Naive thymus-derived CD4-positive, alpha-beta T cell (primary cell): ENCODE measurements around the gene FAM174C. TPM values are rescaled to one million over a fixed set of nuclear protein-coding genes. Genes with fewer than 3 reads are reported as not detected.

Experiments
- ATAC-seq: fragments of 150-1000 bp; cut with Tn5 transposase; 2 replicates; pipeline ENCODE4 v1.10.0; 2021; ENCODE audit warnings: mild to moderate bottlenecking, moderate library complexity
- CTCF ChIA-PET: fragments of 350-600 bp; sonication (Branson Sonifier 250); formaldehyde crosslinking; loops from one replicate; lab custom pipeline; 2021; ENCODE audit warnings: antibody characterized with exemption; lab: Charles Lee
- POLR2A ChIA-PET: fragments of 350-600 bp; sonication (Branson Sonifier 250); formaldehyde crosslinking; loops from one replicate; lab custom pipeline; 2021; ENCODE audit warnings: antibody characterized with exemption, inconsistent platforms; lab: Charles Lee
- DNase-seq, 9 donors: peaks; one replicate each; pipeline versions ENCODE4 v3.0.0 to v3.0.0-alpha.2; 2020 to 2022; ENCODE audit warnings: mixed read lengths in 1 of 9
- H3K27ac ChIP-seq: one replicate; pipeline ENCODE4 v1.7.0; 2013; ENCODE audit warnings: mild to moderate bottlenecking, low read depth, low read length, moderate library complexity
- H3K27me3 ChIP-seq, 2 donors: one replicate each; pipeline ENCODE4 v1.7.0; 2013; ENCODE audit warnings: low read length in 2 of 2, mild to moderate bottlenecking in 2 of 2, moderate library complexity in 2 of 2; ENCODE audit not compliant: control insufficient read depth in 2 of 2, insufficient read depth in 2 of 2
- H3K36me3 ChIP-seq, 3 experiments: 1 replicate in 2 of 3; 2 replicates in 1 of 3; pipeline ENCODE4 v1.7.0; 2013; ENCODE audit warnings: low read length in 3 of 3, mild to moderate bottlenecking in 3 of 3, moderate library complexity in 1 of 3; ENCODE audit not compliant: insufficient read depth in 3 of 3, control insufficient read depth in 2 of 3
- H3K4me1 ChIP-seq, 2 donors: one replicate each; pipeline ENCODE4 v1.7.0; 2013; ENCODE audit warnings: low read length in 2 of 2, mild to moderate bottlenecking in 2 of 2, moderate library complexity in 1 of 2; ENCODE audit not compliant: control insufficient read depth in 2 of 2, insufficient read depth in 2 of 2
- H3K4me3 ChIP-seq: 2 replicates; pipeline ENCODE4 v1.7.0; 2013; ENCODE audit warnings: mild to moderate bottlenecking, low read length
- H3K9me3 ChIP-seq, 3 experiments: 1 replicate in 2 of 3; 2 replicates in 1 of 3; pipeline ENCODE4 v1.7.0; 2013; ENCODE audit warnings: low read length in 3 of 3; ENCODE audit not compliant: control insufficient read depth in 2 of 3
- H3K27ac Mint-ChIP-seq, 9 donors: one replicate each; pipeline ENCODE4 v1.8.0; 2020 to 2022; ENCODE audit warnings: mixed read lengths in 9 of 9, mild to moderate bottlenecking in 8 of 9, moderate library complexity in 5 of 9, inconsistent platforms in 2 of 9
- H3K27me3 Mint-ChIP-seq, 5 donors: one replicate each; pipeline ENCODE4 v1.8.0; 2021 to 2022; ENCODE audit warnings: mixed read lengths in 5 of 5, mild to moderate bottlenecking in 1 of 5
- H3K36me3 Mint-ChIP-seq, 5 donors: one replicate each; pipeline ENCODE4 v1.8.0; 2020 to 2022; ENCODE audit warnings: mixed read lengths in 5 of 5, mild to moderate bottlenecking in 3 of 5, inconsistent platforms in 1 of 5
- H3K4me1 Mint-ChIP-seq, 7 donors: one replicate each; pipeline ENCODE4 v1.8.0; 2020 to 2022; ENCODE audit warnings: mixed read lengths in 7 of 7, mild to moderate bottlenecking in 3 of 7, inconsistent platforms in 1 of 7
- H3K4me3 Mint-ChIP-seq, 10 donors: one replicate each; pipeline ENCODE4 v1.8.0; 2020 to 2022; ENCODE audit warnings: mild to moderate bottlenecking in 10 of 10, mixed read lengths in 10 of 10, moderate library complexity in 6 of 10, inconsistent platforms in 2 of 10
- H3K9me3 Mint-ChIP-seq, 11 donors: one replicate each; pipeline ENCODE4 v1.8.0; 2020 to 2022; ENCODE audit warnings: mixed read lengths in 11 of 11, mild to moderate bottlenecking in 4 of 11, inconsistent platforms in 1 of 11, moderate library complexity in 1 of 11
- intact Hi-C, 2 donors: fragments of 100-400 bp; cut with micrococcal nuclease; formaldehyde crosslinking; loops; one replicate each; pipeline ENCODE4 v1.15.1; 2023
- polyA plus RNA-seq, 2 donors: library from polyadenylated mRNA; unstranded; fragments of 300-500 nt; fragmentation: Illumina TruSeq; gene quantifications; one replicate each; pipeline ENCODE4 v1.2.3, GENCODE V29; 2021
- total RNA-seq, 6 experiments: library from RNA in 5 of 6; stranded (reverse) in 5 of 6; gene quantifications; 1 replicate in 5 of 6; 2 replicates in 1 of 6; pipeline ENCODE4 v1.2.3 and lab custom pipeline; 2021 to 2026

FAM174C gene
- total and polyA plus RNA-seq, 7 experiments from 2014 or later: 31.7 to 78.8 (median 50.0) TPM

DNA sequence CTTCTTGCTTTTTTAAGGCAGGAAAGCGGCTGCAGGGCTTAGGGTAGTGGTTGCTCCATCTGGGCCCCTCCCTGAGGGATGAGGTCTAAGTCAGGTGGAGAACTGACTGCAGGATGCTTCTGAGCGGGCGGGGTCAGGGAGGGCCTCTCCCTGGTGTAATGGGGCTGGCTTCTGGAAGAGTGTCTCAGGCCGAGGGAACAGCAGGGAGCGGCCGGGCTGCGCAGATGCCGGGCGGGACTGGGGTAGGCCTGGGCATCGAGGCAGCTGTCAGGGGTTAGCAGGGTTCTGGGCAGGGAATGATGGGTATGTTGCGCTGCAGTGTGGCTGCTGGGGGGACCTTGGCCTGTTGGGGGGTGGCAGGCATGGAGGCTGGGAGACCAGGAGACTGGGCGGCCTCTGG lies 2.7 kb downstream of the FAM174C start:
- ChIA-PET CTCF (interaction anchor here (1.0 kb wide), 1 partner anchor 94 kb away, joined by 4 read pairs; no protein-coding TSS in a partner anchor), POLR2A (interaction anchor here (0.6 to 1.2 kb wide), 2 partner anchors 9 to 57 kb away, joined by 4 to 7 read pairs; partner anchors contain the start of gene CIRBP)
- Mint-ChIP-seq H3K27me3 (peaks cover 0 to 3% (median 0%) of the 10 kb centered on the region in 5 donors), H3K4me3 (peak overlapping the region in 3 of 10 donors; percentile 25 to 74 (median 60)), H3K36me3 (peaks cover 0 to 24% (median 10%) of the 10 kb centered on the region in 5 donors), H3K4me1 (peaks cover 21 to 39% (median 27%) of the 10 kb centered on the region in 7 donors), H3K27ac (peak overlapping the region in 5 of 9 donors; percentile 13 to 72 (median 59)), H3K9me3 (peaks cover 0 to 3% (median 0%) of the 10 kb centered on the region in 11 donors)
- Histone ChIP-seq H3K4me3 (no peak overlapping the region), H3K9me3 (no peaks in the 10 kb centered on the region), H3K27ac (no peak overlapping the region), H3K27me3 (no peaks in the 10 kb centered on the region), H3K36me3 (peaks cover 14 to 48% (median 20%) of the 10 kb centered on the region in 3 experiments), H3K4me1 (peaks cover 23 to 34% of the 10 kb centered on the region in 2 donors)
- DNase-seq (no peak), ATAC-seq (no peak)
- intact Hi-C loops: loop anchor here (2.0 to 5.0 kb wide), 3 partner anchors 74 to 314 kb away; partner anchors contain the start of gene MBD3 (in 1 of the 2)

DNA sequence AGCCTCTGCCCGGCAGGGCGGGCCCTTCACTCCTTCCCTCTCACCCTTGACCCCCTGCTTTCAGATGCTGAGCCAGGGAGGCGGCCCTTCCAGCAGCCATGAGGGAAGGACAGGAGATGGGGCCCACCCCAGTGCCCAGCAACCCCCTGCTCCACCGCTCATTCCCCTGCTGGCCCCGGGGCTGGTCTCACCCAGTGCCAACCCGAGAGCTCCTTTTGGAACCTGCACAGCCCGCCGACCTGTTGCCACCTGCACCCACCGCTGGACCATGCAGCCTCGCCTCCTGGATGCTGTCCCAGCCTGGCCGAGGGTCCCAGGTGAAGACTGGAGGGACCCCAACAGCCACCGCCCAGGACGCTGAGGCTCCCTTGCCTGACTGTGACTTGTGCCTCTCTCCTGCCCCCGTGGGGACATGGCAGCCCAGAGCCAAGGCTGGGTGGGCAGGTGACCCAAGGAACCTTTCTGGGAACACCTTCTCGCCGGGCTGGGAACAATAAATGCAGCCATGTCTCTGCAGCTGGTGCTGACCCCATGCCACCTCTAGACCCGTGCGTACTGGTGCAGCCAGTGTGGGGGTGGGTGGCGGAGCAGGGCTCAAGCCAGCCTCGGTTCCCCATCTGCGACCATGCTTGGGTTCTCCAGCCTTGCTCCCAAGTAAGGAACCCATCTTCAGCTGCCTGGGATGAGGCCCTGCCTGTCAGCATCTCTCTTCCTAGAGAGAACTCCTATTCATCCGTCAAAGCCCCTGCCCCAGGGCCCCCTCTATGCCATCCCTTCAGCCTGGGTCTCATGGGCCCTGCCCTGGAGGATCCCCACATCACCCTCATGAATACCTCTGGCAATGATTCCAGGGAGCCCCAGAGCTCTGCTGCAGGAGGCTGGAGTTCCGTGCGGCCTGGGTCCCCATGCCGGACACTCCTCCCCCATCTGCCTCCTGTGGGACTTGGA lies 3.7 kb downstream of the FAM174C start:
- Histone ChIP-seq H3K4me1 (peaks cover 14 to 25% of the 10 kb centered on the region in 2 donors), H3K27ac (no peak overlapping the region), H3K4me3 (no peak overlapping the region), H3K27me3 (no peaks in the 10 kb centered on the region), H3K36me3 (peaks cover 6 to 39% (median 11%) of the 10 kb centered on the region in 3 experiments), H3K9me3 (no peaks in the 10 kb centered on the region)
- DNase-seq (no peak), ATAC-seq (no peak)
- peak overlapping the region in 4 of 9 donors; percentile 5 to 90 (median 68) for H3K27ac Mint-ChIP-seq
- CTCF ChIA-PET: interaction anchor here (0.8 to 1.1 kb wide), 4 partner anchors 35 to 102 kb away, joined by 3 to 4 read pairs (median 4); no protein-coding TSS in a partner anchor
- peaks cover 0 to 2% (median 0%) of the 10 kb centered on the region in 11 donors for H3K9me3 Mint-ChIP-seq
- H3K36me3 Mint-ChIP-seq: peaks cover 0 to 16% (median 3%) of the 10 kb centered on the region in 5 donors
- no peak overlapping the region for H3K4me3 Mint-ChIP-seq
- intact Hi-C loops: loop anchor here (1.0 to 5.0 kb wide), 5 partner anchors 73 to 313 kb away; partner anchors contain the start of genes MBD3 (in 1 of the 2) and NDUFS7 (in 1 of the 2)
- POLR2A ChIA-PET: interaction anchor here (0.6 to 2.2 kb wide), 3 partner anchors 10 to 1059 kb away, joined by 3 to 16 read pairs (median 4); partner anchors contain the start of gene CIRBP
- peaks cover 0 to 5% (median under 1%) of the 10 kb centered on the region in 5 donors for H3K27me3 Mint-ChIP-seq
- peaks cover 15 to 30% (median 20%) of the 10 kb centered on the region in 7 donors for H3K4me1 Mint-ChIP-seq

DNA sequence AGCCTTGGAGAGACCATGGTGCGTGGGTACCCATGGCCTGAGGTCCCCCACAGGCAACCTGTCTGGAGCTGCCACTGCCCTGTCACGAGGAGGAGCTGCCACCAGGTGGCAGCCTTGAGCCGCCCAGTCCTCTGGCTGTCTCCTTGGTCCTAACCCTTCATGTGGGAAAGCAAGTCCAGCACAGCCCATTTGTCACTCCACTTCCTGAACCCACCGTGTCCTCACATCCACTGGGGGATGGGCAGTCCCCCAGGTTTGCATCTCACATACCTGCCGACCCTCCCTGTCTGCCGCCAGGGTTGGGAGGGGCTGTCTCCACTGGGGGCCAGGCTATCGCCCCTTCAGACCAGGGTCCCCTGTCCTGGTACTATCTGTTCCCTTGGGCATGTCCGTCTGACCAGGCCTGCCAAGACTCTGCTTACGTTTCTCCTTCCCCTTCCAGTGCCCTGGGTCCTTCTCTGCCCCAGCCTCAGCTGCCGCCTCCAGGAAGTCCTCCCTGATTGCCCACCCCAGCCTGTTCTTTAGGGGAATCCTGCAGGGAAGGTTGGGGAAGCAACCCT lies 4.5 kb downstream of the FAM174C start:
- no peak overlapping the region for H3K4me3 ChIP-seq
- H3K27ac ChIP-seq: no peak overlapping the region
- CTCF ChIA-PET: interaction anchor here (0.8 to 1.1 kb wide), 4 partner anchors 11 to 101 kb away, joined by 3 to 4 read pairs (median 4); partner anchors contain the start of gene CIRBP
- Mint-ChIP-seq H3K4me3 (peak overlapping the region in 4 of 10 donors; percentile 32 to 77 (median 48)), H3K9me3 (peaks cover 0 to 2% (median 0%) of the 10 kb centered on the region in 11 donors), H3K27ac (peak overlapping the region in 7 of 9 donors; percentile 43 to 90 (median 76)), H3K4me1 (peaks cover 15 to 28% (median 20%) of the 10 kb centered on the region in 7 donors), H3K27me3 (peaks cover 9 to 14% (median 9%) of the 10 kb centered on the region in 5 donors), H3K36me3 (peaks cover 0 to 15% (median 3%) of the 10 kb centered on the region in 5 donors)
- H3K9me3 ChIP-seq: no peaks in the 10 kb centered on the region
- DNase-seq (peak; percentile 59 to 84 (median 73)), ATAC-seq (no peak)
- H3K36me3 ChIP-seq: peaks cover 0 to 30% (median 2%) of the 10 kb centered on the region in 3 experiments
- POLR2A ChIA-PET: interaction anchor here (0.6 to 2.2 kb wide), 2 partner anchors 10 to 1058 kb away, joined by 3 to 16 read pairs; partner anchors contain the start of gene CIRBP
- peaks cover 0 to 3% of the 10 kb centered on the region in 2 donors for H3K27me3 ChIP-seq
- intact Hi-C loops: loop anchor here (1.0 to 5.0 kb wide), 5 partner anchors 72 to 312 kb away; partner anchors contain the start of genes MBD3 (in 1 of the 2) and NDUFS7 (in 1 of the 2)
- peaks cover 6 to 17% of the 10 kb centered on the region in 2 donors for H3K4me1 ChIP-seq

DNA sequence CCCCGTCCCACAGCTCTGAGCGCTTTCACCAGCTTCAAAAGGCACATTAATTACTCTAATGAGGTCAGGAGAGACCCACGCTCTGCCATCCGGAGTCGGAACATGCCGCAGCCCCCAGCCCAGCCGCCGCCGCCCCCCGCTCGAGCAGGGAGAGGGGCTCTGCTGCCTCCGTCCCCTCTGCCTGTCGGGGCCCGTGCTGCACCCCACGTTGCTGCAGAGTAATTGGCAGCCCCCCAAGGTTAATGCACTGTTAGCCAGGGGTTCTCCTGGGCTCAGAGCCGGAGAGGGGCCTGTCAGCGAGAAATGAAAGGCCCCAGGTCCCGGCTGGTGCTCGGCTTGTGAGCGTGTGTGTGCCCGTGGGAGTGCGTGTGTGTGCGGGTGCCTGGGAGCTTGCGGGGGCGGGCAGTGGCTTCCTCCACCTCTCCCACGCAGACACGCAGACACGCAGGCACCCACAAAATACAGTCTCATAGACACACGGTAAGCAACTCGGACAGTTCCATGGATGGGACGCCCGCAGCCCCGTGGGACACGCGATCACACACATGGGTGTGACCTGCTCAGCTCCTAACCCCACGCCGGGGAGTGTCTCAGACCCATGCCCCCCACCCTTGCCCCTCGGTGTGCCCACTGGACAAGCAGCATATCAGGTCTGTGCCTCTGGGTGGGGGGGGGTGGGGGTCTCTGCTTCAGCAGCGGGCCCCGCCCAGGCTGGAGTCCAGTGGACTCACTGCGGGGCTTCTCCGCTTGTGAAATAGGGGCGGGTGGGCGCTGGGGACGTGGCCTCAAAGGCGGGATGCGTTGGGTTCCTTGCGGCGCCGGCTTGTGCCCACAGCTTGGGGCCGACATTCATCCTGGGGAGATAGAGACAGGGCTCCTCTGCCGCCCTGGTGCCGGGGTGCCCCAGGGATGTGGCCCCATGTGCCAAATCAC lies 5.6 kb downstream of the FAM174C start:
- DNase-seq (no peak), ATAC-seq (no peak)
- intact Hi-C loops: no loop called here
- Mint-ChIP-seq H3K36me3 (peaks cover 0 to 15% (median 3%) of the 10 kb centered on the region in 5 donors), H3K27ac (peak overlapping the region in 1 of 9 donors; percentile 51), H3K27me3 (peaks cover 12 to 19% (median 14%) of the 10 kb centered on the region in 5 donors), H3K9me3 (peaks cover 0 to 2% (median 0%) of the 10 kb centered on the region in 11 donors), H3K4me3 (peak overlapping the region in 1 of 10 donors; percentile 17), H3K4me1 (peaks cover 15 to 30% (median 20%) of the 10 kb centered on the region in 7 donors)
- ChIA-PET CTCF (interaction anchor here (0.7 kb wide), 1 partner anchor 295 kb away, joined by 3 read pairs; no protein-coding TSS in a partner anchor), POLR2A (interaction anchor here (2.2 kb wide), 1 partner anchor 12 kb away, joined by 16 read pairs; the partner anchor contains the start of gene CIRBP)
- H3K36me3 ChIP-seq: peaks cover 0 to 28% (median 0%) of the 10 kb centered on the region in 3 experiments
- H3K27me3 ChIP-seq: peaks cover 0 to 3% of the 10 kb centered on the region in 2 donors
- H3K27ac ChIP-seq: no peak overlapping the region
- H3K4me1 ChIP-seq: peaks cover 4 to 13% of the 10 kb centered on the region in 2 donors
- no peak overlapping the region for H3K4me3 ChIP-seq
- no peaks in the 10 kb centered on the region for H3K9me3 ChIP-seq

DNA sequence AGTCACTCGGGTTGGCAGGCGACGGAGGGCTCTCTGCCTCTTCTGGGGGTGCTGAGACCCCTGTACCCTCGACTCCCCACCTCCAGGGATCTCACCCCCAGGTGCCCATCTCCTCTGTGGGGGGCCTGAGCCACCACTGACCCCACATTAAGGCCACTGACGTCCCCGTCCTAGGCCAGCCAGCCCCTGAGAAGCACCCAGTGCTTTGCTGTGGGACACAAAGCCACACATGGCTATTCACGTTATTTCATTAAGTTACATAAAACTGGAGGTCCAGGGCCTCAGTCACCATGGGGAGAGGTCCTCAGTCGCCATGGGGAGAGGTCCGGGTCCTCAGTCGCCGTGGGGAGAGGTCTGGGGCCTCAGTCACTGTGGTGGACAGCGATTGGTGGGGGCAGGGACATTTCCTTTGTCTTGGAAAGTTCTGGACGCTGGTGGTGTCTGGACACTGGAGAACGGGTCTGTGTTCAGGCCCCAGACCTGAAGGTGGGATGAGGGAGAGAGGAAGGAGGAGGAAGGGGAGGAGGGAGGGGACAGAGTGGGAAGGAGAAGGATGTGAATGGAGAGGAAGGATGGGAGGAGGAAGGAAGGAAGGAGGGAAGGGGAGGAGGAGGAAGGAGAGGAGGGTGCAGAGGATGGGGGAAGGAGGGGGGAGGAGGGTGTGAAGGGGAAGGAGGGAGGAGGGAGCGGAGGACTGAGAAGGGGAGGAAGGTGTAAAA lies 6.4 kb downstream of the FAM174C start:
- H3K27ac Mint-ChIP-seq: peak overlapping the region in 1 of 9 donors; percentile 48
- peaks cover 0 to 15% (median 3%) of the 10 kb centered on the region in 5 donors for H3K36me3 Mint-ChIP-seq
- no peak overlapping the region for H3K4me3 ChIP-seq
- intact Hi-C loops: no loop called here
- H3K4me1 Mint-ChIP-seq: peaks cover 11 to 29% (median 17%) of the 10 kb centered on the region in 7 donors
- peaks cover 12 to 23% (median 18%) of the 10 kb centered on the region in 5 donors for H3K27me3 Mint-ChIP-seq
- peaks cover 0 to 3% of the 10 kb centered on the region in 2 donors for H3K27me3 ChIP-seq
- CTCF ChIA-PET: no interaction called here
- no peak overlapping the region for H3K4me3 Mint-ChIP-seq
- H3K27ac ChIP-seq: no peak overlapping the region
- H3K4me1 ChIP-seq: peaks cover 0 to 8% of the 10 kb centered on the region in 2 donors
- ATAC-seq: no peak
- H3K36me3 ChIP-seq: peaks cover 0 to 28% (median 0%) of the 10 kb centered on the region in 3 experiments
- no peak for DNase-seq
- POLR2A ChIA-PET: interaction anchor here (0.6 kb wide), 1 partner anchor 103 kb away, joined by 3 read pairs; no protein-coding TSS in a partner anchor
- no peaks in the 10 kb centered on the region for H3K9me3 ChIP-seq
- H3K9me3 Mint-ChIP-seq: peaks cover 0 to 2% (median 0%) of the 10 kb centered on the region in 11 donors
